GM18861 (cell line): Measurements from ENCODE around the gene CSMD2.

ENCODE experiments used
- ATAC-seq: cut with Tn5 transposase; IDR thresholded peaks from one replicate; pipeline ENCODE4 v1.9.1; 2021; ENCODE audit not compliant: unreplicated experiment

Gene CSMD2

GRCh38 chr1:34156739-34157138 lies 8.3 kb downstream of the CSMD2 start:
- ATAC-seq: no peak

GRCh38 chr1:34155860-34156259 lies 9.2 kb downstream of the CSMD2 start:
- ATAC-seq: no peak

DNA sequence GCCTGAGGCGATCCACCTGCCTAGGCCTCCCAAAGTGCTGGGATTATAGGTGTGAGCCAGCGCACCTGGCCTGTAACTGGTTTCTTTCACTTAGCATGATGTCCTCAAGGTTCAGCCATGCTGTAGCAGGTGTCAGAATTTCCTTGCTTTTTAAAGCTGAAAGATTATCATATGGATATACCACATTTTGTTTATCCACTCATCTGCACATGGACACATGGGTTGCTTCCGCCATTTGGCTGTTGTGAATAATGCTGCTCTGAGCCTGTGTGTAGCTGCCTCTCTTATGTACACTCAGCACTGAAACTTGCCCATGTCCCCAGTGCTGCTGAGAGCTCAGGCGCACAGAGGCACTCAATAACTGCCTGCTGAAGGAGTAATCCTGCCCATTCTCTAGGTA lies 11.8 kb downstream of the CSMD2 start:
- no peak for ATAC-seq

- ATAC-seq: no peak
Observed at GRCh38 chr1:34149501-34149900, 15.5 kb downstream of the CSMD2 start.

- no peak for ATAC-seq
Observed at GRCh38 chr1:34147301-34147700, 17.7 kb downstream of the CSMD2 start.

GRCh38 chr1:34144766-34145165 lies 20.3 kb downstream of the CSMD2 start:
- no peak for ATAC-seq

- no peak for ATAC-seq
Observed at GRCh38 chr1:34143975-34144374, 21.1 kb downstream of the CSMD2 start.

- ATAC-seq: no peak
Observed at GRCh38 chr1:34140011-34140676, 24.9 kb downstream of the CSMD2 start.

DNA sequence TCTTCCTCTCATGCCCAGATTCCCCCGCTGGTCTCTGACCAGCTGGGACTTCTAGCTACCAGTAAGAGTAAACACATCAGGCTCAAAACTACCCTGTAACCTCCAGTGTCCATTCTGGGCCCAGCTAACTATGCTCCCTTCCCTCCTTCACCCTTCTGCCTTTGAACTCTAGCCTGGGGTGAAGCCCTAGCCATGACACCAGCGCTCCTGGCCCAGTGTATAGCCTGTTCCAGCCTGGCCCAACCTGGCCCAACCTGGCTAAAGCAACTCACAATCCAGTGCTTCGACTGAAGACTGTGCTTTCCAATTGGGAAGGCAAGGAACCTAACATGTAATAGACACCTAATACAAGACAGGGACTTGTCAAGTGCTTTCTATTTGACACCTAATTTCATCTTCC lies 27.6 kb downstream of the CSMD2 start:
- ATAC-seq: no peak

DNA sequence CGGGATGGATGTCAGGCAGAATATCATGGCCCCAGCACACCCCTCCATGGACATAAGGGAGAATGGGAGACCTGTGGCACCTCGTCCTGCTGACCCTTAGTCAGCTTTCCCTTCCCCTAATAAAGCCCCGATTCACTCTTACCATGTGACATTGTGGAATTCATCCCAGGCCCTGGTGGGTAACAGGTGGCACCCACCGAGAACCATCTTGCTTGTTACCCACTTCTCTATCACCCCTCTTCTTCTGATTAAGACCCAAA lies 32.9 kb downstream of the CSMD2 start:
- no peak for ATAC-seq

GRCh38 chr1:34131396-34132160 lies 33.5 kb downstream of the CSMD2 start:
- no peak for ATAC-seq

- no peak for ATAC-seq
Observed at GRCh38 chr1:34130306-34130705, 34.7 kb downstream of the CSMD2 start.

DNA sequence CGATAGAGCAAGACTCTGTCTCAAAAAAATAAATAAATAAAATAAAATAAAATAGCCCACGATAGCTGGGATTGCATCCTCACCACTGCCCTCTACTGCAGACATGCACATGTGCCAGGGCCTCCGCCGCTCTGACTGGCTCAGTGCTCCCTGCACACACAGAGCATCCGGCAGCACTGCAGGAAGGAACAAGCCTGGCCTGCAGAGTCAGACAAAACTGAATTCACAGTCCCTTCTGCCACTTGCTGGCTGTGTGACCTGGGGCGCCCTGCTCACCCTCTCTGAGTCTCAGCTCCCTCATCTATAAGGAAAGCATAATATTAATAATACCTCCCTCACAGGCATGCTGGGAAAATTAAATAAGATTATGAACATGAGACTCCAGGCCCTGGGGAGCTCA lies 35.4 kb downstream of the CSMD2 start:
- no peak for ATAC-seq

DNA sequence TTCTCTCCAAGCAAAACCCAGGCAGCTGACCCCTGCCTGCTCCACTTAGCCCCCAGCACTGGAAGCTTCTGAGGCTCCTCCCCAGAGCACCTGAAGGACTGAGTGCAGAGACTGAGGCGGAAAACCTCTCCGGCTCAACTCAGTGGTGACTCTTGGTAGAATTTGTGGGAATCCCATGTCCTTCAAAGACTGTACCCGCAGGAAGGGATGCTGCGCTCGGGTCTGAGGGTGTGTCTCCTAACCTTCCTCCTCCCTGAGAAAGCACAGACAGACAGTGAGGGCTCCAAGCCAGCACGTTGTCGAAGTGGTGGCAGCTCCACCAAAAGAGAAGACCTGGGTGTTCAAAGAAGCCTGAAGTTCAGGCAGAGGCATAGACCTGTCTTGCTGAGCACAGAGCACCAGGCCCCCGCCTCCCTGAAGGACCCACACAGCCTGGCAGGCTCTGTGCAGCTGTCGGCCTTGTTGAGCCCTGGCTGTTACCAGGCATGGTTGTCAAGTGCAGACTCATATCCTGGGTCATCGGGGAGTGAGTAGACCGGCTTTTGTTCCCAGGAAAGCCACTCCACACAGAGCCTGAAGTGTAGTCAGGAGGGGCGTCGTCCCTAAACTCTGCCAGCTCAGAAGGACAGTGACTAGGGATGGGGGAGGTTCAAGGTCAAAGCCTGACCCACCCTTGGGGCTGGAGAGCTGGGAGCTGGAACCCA lies 36.7 kb downstream of the CSMD2 start:
- ATAC-seq: no peak

GRCh38 chr1:34127006-34128000 lies 37.7 kb downstream of the CSMD2 start:
- ATAC-seq: no peak

- ATAC-seq: no peak
Observed at GRCh38 chr1:34126486-34126885, 38.5 kb downstream of the CSMD2 start.

DNA sequence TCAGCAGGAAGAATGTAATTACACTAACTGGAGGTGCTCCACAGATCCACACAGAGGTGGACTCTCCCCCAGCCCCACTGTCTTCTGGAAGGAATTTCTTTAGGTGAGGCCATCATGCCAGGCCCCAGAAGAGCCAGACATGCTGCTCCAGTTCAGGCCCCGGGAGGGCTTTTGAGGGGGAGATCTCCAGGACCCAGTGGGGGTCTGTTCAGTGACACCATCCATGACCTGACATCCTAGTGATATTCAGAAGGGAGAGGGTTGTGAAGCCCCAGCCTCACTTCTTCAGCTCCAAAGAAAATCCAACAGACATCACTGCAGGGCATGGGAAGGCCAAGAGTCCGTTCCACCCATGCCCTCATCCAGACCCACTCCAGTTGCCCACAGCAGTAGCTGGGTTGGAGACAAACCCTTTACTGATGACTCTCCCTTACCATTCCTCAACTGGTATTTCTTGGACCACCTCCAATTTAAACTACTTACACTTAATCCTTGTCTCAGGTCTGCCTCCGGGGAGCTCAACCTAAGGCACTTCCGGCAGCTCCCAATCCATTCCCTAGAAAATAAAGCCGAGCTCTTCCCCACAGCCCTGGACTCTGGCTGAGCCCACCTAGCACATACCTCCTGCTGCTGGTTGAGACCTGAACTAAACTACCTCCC lies 39.2 kb downstream of the CSMD2 start:
- ATAC-seq: no peak

GRCh38 chr1:34122080-34122932 lies 42.7 kb downstream of the CSMD2 start:
- ATAC-seq: no peak

GRCh38 chr1:34115233-34115632 lies 49.8 kb downstream of the CSMD2 start:
- ATAC-seq: no peak

DNA sequence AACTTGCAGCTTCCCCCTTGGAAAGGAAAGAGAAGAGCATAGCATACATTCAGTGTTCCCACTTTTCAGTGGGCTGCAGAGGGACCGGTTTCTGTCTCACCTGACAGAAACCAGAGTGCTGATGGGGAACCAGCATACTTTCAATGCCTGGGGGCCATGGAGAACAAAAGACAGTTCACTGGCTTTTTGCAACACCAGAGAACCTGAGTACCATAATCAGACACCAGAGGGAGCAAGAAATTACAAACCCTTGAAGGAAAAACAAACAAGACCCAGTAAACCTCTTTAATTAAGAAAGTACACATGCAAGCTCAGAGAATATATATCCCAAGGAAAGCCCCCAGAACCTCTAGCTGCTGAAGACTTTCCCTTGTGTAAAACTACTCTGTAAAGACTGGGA lies 51.1 kb downstream of the CSMD2 start:
- no peak for ATAC-seq
